Esophagus muscularis mucosa (tissue), 4 donors: Measurements from ENCODE around the gene AHCYL1. TPM values are rescaled to one million over a fixed set of nuclear protein-coding genes. Genes with fewer than 3 reads are reported as not detected.

ENCODE experiments used
- DNase-seq: peaks from one replicate; pipeline ENCODE4 v3.0.0-alpha.2; 2017; ENCODE audit errors: extremely low spot score
- H3K27ac ChIP-seq, 4 donors: fragments of 200-600 bp; sonication (generic); replicated peaks in 1 of 4; 1 replicate in 3 of 4; 2 replicates in 1 of 4; pipeline ENCODE4 v1.5.1; 2016 to 2019; ENCODE audit warnings: mild to moderate bottlenecking in 1 of 4
- H3K27me3 ChIP-seq, 4 donors: fragments of 200-600 bp; sonication (generic); one replicate each; pipeline versions ENCODE4 v1.5.1 to v1.6.0; 2016 to 2019
- H3K36me3 ChIP-seq, 4 donors: fragments of 200-600 bp; sonication (generic); one replicate each; pipeline ENCODE4 v1.5.1; 2016 to 2019
- H3K4me1 ChIP-seq, 4 donors: fragments of 200-600 bp; sonication (generic); one replicate each; pipeline ENCODE4 v1.5.1; 2016 to 2019
- H3K4me3 ChIP-seq, 4 donors: fragments of 200-600 bp; sonication (generic); 1 replicate in 2 of 4; 2 replicates in 2 of 4; pipeline ENCODE4 v1.5.1; 2016 to 2019; ENCODE audit warnings: mild to moderate bottlenecking in 4 of 4, moderate library complexity in 1 of 4
- H3K9me3 ChIP-seq, 4 donors: fragments of 200-600 bp; sonication (generic); 1 replicate in 3 of 4; 2 replicates in 1 of 4; pipeline ENCODE4 v1.5.1; 2016 to 2019
- CTCF ChIP-seq, 3 experiments: fragments of 200-600 bp in 2 of 3; fragments of 450-650 bp in 1 of 3; sonication (generic) in 2 of 3; IDR thresholded peaks; one replicate each; pipeline ENCODE4 v1.5.1; 2017 to 2019; ENCODE audit warnings: antibody characterized with exemption in 3 of 3, mild to moderate bottlenecking in 2 of 3, moderate library complexity in 1 of 3
- EP300 ChIP-seq: sonication (generic); formaldehyde crosslinking; IDR thresholded peaks from one replicate; pipeline ENCODE4 v1.6.1; 2017; ENCODE audit warnings: antibody characterized with exemption
- POLR2A ChIP-seq: fragments of 450-650 bp; IDR thresholded peaks from one replicate; pipeline ENCODE4 v1.6.1; 2017; ENCODE audit warnings: antibody characterized with exemption, moderate library complexity, mild to moderate bottlenecking, low read depth
- POLR2AphosphoS5 ChIP-seq, 2 donors: sonication (generic); formaldehyde crosslinking; IDR thresholded peaks; one replicate each; pipeline ENCODE4 v1.6.1; 2017; ENCODE audit warnings: antibody characterized with exemption in 2 of 2
- WGBS: methylation state at CpG from one replicate; pipeline ENCODE4 v1.1.5; 2018; 5-methylcytosine and 5-hydroxymethylcytosine counted together
- intact Hi-C: fragments of 100-400 bp; cut with DNase I; formaldehyde crosslinking; loops from one replicate; pipeline ENCODE4 v1.15.1; 2023
- total RNA-seq, 4 donors: library from RNA; depleted of rRNA; stranded (reverse); fragments of >200 nt; gene quantifications; one replicate each; pipeline versions ENCODE4 v1.1.0 to v1.2.1, GENCODE V29; 2016

Gene AHCYL1
- total RNA-seq, 4 donors from 2014 or later, result 72.1 to 111 (median 91.0) TPM

- no peak overlapping the region for H3K27ac ChIP-seq
- no peaks in the 10 kb centered on the region for H3K36me3 ChIP-seq
- no peaks in the 10 kb centered on the region for H3K4me1 ChIP-seq
- H3K27me3 ChIP-seq, result no peaks in the 10 kb centered on the region
- 87% methylated on average over 3 of the region's 3 CpGs for WGBS
- intact Hi-C loops, result no loop called here
- H3K9me3 ChIP-seq, result no peaks in the 10 kb centered on the region
- DNase-seq, result no peak
- no peak overlapping the region for H3K4me3 ChIP-seq
- no peak for TF ChIP-seq EP300
- no peak for TF ChIP-seq POLR2AphosphoS5 (IDR thresholded peaks at IDR 0.05)
- TF ChIP-seq POLR2A, result no peak
- TF ChIP-seq CTCF (IDR thresholded peaks at IDR 0.05), result no peak
Measured at GRCh38 chr1:109969907-109970306, 14.7 kb upstream of the AHCYL1 start.

- whole genome bisulfite sequencing, result 18% methylated on average over 1 of the region's 1 CpG
- no peaks in the 10 kb centered on the region for H3K9me3 ChIP-seq
- H3K27ac ChIP-seq, result no peak overlapping the region
- H3K4me1 ChIP-seq, result no peaks in the 10 kb centered on the region
- intact Hi-C loops, result no loop called here
- no peak for DNase-seq
- no peaks in the 10 kb centered on the region for H3K27me3 ChIP-seq
- no peaks in the 10 kb centered on the region for H3K36me3 ChIP-seq
- TF ChIP-seq EP300 (no peak), POLR2AphosphoS5 (IDR thresholded peaks at IDR 0.05) (no peak), POLR2A (no peak), CTCF (IDR thresholded peaks at IDR 0.05) (no peak)
- no peak overlapping the region for H3K4me3 ChIP-seq
Measured at GRCh38 chr1:109971559-109971958, 13.0 kb upstream of the AHCYL1 start.

GRCh38 chr1:109974191-109974590, 10.4 kb upstream of the AHCYL1 start:
- H3K4me3 ChIP-seq, result no peak overlapping the region
- H3K4me1 ChIP-seq, result peaks cover 2 to 9% (median 4%) of the 10 kb centered on the region in 4 donors
- 99% methylated on average over 3 of the region's 3 CpGs for WGBS
- no peaks in the 10 kb centered on the region for H3K36me3 ChIP-seq
- no peak for DNase-seq
- no peak for TF ChIP-seq POLR2AphosphoS5 (IDR thresholded peaks at IDR 0.05)
- TF ChIP-seq EP300, result no peak
- no peak for TF ChIP-seq CTCF (IDR thresholded peaks at IDR 0.05)
- TF ChIP-seq POLR2A, result no peak
- no peaks in the 10 kb centered on the region for H3K27me3 ChIP-seq
- intact Hi-C loops, result no loop called here
- no peak overlapping the region for H3K27ac ChIP-seq
- no peaks in the 10 kb centered on the region for H3K9me3 ChIP-seq

- TF ChIP-seq POLR2A (no peak), CTCF (IDR thresholded peaks at IDR 0.05) (no peak), POLR2AphosphoS5 (IDR thresholded peaks at IDR 0.05) (no peak), EP300 (no peak)
- intact Hi-C loops, result no loop called here
- no peaks in the 10 kb centered on the region for H3K9me3 ChIP-seq
Measured at GRCh38 chr1:109975718-109976117, 8.8 kb upstream of the AHCYL1 start.

GRCh38 chr1:109976762-109977161, 7.8 kb upstream of the AHCYL1 start:
- Histone ChIP-seq H3K4me1 (peaks cover 10 to 26% (median 19%) of the 10 kb centered on the region in 4 donors), H3K9me3 (no peaks in the 10 kb centered on the region), H3K27ac (no peak overlapping the region), H3K27me3 (no peaks in the 10 kb centered on the region), H3K36me3 (no peaks in the 10 kb centered on the region), H3K4me3 (no peak overlapping the region)
- DNase-seq, result no peak
- TF ChIP-seq CTCF (IDR thresholded peaks at IDR 0.05) (no peak), POLR2A (no peak), POLR2AphosphoS5 (IDR thresholded peaks at IDR 0.05) (no peak), EP300 (no peak)
- WGBS, result 91% methylated on average over 4 of the region's 4 CpGs
- intact Hi-C loops, result no loop called here

More at GRCh38 chr1:109975718-109976117, 8.8 kb upstream of the AHCYL1 start:
- no peak overlapping the region for H3K27ac ChIP-seq
- WGBS, result 90% methylated on average over 3 of the region's 3 CpGs
- no peaks in the 10 kb centered on the region for H3K27me3 ChIP-seq
- no peaks in the 10 kb centered on the region for H3K36me3 ChIP-seq
- H3K4me1 ChIP-seq, result peaks cover 10 to 23% (median 16%) of the 10 kb centered on the region in 4 donors
- no peak overlapping the region for H3K4me3 ChIP-seq
- no peak for DNase-seq
